T-helper 1 cell (primary cell): ENCODE results near the gene PRKN.

Experiments
- DNase-seq, 5 donors: peaks; one replicate each; pipeline ENCODE4 v3.0.0-alpha.2; 2012 to 2020

PRKN gene

DNA sequence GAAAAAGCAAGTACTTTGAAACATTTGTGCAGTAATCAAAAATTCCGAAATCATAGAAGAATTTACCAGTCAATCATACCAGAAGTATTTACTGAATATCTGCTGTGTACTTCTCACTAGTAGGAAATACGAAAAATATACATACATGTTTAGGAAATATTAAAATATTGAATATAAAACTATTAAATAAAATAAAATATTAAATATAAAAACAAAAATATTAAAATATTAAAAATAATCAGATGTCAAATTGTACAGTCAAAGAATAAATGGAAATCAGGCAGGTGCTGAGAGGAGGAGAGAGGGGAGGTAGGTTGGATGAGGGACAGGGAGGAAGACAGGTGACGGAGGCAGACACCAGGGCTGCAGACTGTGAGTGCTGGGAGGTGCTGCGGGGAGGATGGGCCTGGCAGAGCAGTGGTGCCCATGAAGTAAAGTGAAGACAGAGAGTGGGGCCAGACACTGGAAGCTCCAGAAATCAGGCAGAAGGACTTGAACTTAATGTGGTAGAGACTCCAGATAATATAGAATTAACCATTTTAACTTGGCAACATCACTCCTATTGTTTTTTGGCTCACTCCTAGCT lies 55.9 kb downstream of the PRKN start:
- no peak for DNase-seq

- no peak for DNase-seq
These were observed 57.2 kb downstream of the PRKN start for GRCh38 chr6:162670345-162670744.

GRCh38 chr6:162666246-162666645 lies 61.3 kb downstream of the PRKN start:
- DNase-seq = no peak

GRCh38 chr6:162653808-162654207 lies 73.8 kb downstream of the PRKN start:
- no peak for DNase-seq

DNA sequence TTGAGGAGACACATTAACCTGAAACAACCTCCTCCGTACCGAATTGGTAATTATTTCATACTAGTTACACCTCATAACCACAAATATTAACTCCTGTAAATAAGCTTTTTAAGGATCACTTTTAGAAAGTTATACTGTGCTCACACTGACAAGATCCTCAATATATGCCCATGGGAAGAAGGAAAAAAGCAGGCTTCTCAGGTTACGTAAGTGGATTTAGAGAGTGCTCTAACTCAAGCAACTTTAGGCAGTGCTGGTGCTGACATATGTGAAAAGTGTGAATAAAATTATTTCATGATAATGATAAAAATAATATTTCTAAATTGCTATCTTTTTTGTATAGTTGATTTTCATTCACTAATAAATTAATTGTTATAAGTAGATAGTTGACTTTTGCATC lies 76.1 kb downstream of the PRKN start:
- no peak for DNase-seq

DNA sequence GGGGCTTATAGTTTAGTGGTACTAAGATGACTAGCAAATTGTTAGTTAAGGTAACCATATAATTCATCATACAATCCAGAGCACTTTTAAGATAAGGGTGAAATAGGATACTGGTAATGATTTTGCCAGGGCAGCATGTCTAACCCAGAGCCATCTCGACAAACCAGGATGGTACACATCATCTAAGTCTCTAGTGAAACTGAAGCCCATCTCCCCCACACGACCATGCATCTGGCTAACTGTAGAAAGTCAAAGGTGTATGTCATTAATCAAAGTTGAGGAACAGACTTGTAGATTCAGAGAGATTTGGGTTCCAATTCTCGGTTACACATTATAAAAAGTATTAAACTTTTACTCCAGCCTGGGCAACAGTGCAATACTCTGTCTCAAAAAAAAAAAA lies 78.3 kb downstream of the PRKN start:
- no peak for DNase-seq

DNA sequence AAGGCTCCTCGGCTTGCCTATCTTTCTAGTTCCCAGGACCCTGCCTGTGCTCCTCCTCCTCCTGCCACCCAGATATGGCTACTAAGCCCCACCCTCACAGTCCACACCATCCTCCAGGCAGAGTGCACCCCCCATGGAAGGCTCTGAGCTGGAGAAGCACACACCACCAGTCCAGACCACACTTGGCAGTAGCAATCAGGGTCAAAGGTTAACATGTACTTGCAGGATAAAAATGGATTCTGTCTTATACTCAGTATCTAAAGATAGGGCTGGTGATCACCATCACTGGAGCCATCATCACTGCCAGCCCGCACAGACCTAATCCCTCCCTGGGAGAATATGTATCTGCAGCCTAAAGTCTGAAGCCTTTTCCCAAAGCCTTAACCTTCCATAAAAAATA lies 83.4 kb downstream of the PRKN start:
- DNase-seq = no peak

DNA sequence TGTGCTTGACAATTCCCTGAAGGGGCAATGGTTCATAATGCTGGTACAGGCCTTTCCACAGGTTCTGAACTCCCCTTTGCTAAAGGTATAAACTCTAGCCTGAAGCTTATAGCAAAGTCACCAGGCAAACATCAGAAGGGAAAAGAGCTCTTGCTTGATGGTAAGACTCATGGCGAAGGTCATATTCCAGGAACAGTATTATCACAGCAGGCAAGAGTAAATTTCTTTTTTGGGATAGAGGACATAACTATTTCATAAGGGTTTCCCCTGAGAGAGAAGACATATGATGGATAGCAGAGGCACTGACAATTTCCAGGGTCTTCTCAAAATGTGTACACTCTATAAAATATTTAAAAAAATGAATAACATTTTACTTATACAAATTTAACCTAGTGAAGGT lies 86.8 kb downstream of the PRKN start:
- no peak for DNase-seq

GRCh38 chr6:162639951-162640350 lies 87.6 kb downstream of the PRKN start:
- no peak for DNase-seq

- DNase-seq = no peak
These were observed 88.5 kb downstream of the PRKN start for GRCh38 chr6:162638931-162639574.

DNA sequence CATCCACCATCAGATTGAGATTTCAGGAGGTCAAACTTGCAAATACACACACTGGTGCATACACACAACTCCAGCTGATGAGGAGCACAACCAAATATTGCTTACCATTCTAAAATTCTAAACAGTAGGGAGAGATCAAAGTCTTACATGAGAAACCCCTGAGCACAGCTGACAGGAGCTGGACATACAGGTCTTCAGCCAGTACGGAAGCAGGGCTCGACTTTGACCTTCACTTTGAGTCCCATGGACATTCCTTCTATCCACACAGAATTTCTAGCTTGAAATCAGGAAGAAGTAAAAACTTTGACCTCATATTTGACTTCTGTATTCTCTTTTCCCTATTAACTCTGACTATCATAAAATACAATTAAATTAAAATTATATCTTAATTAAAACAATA lies 90.2 kb downstream of the PRKN start:
- DNase-seq = no peak

DNA sequence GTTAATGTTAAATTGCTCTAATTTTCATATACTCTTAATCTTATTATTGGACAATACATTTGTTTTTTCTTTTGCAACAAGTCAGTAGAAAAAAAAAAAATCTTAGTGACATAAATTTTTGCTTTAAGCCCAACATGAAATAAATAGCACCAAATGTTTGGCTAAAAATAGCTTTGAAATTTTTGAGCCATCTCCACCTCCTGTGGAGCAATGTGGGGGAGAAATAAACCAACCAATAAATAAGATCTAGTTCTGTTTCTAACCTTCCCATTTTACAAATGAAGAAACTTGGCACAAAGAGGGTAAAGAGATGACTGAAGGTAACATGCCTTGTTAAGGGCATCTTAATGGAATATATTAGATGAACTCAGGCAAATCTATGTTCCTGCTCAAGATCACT lies 91.4 kb downstream of the PRKN start:
- no peak for DNase-seq

- no peak for DNase-seq
These were observed 96.0 kb downstream of the PRKN start for GRCh38 chr6:162631546-162631945.

DNA sequence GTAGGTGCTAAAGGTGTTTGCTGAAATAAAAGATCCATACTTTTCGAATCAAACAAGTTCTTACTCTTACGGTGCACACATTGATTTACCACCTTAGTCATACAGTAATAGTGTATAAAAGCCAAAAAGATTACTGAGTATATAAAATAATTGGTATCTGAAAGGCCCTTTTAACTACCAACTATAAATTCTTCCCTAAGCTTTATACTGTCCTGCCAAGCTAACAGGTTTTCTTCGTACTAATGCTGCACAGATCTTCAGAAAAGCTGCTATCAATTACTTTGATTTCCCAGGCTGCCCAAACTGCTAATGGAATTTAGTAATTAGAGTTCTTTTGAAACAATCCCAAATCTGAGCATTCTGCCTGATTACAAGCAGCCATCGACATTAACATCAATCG lies 97.5 kb downstream of the PRKN start:
- DNase-seq = no peak

DNA sequence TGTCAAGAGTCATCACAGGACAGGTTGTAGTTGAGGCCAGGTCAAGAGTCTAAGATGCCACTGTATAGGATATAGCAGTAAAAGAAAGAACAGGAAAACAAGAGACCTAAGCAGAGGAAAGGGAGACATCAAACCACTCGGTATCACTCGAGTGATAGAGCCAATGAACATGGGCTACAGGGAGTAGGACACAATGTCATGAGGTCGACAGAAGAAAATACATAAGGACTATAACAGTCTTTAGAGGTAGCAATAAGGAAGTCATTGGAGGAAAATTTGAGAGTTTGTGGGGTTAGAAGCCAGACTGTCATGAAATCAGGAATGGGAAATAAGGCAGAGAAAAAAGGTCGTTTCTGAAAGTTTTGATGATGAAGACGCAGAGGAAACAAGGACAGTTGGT lies 99.7 kb downstream of the PRKN start:
- no peak for DNase-seq

- DNase-seq = no peak
These were observed 100.2 kb downstream of the PRKN start for GRCh38 chr6:162627362-162627761.

- DNase-seq = no peak
These were observed 100.7 kb downstream of the PRKN start for GRCh38 chr6:162626869-162627268.

- no peak for DNase-seq
These were observed 101.6 kb downstream of the PRKN start for GRCh38 chr6:162625846-162626540.

DNA sequence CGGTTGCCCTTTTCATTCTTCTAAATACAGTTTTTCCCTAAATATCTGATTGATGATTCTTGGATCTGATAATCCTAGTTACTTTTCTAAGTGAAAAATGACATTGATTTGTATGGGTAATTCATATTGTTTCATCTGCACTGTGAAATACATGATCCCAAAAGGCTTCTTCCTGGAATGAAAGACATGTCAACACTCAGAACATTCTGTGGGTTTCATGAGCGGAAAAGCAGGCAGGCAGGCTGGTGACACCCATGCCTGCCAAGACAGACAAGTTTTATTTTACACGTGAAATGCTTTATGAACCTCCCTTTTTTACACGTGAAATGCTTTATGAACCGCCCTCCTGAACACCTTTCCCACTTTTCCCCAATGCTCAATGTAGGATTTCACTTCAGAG lies 105.0 kb downstream of the PRKN start:
- no peak for DNase-seq

GRCh38 chr6:162621246-162621645 lies 106.3 kb downstream of the PRKN start:
- no peak for DNase-seq

- no peak for DNase-seq
These were observed 107.5 kb downstream of the PRKN start for GRCh38 chr6:162620073-162620472.

GRCh38 chr6:162618448-162619002 lies 109.0 kb downstream of the PRKN start:
- no peak for DNase-seq

- DNase-seq = no peak
These were observed 112.4 kb downstream of the PRKN start for GRCh38 chr6:162615016-162615705.

- DNase-seq = no peak
These were observed 114.3 kb downstream of the PRKN start for GRCh38 chr6:162613310-162613709.
